IPS-15b (cell line): ENCODE results near the gene CXXC4.

Experiments
- H3K27me3 ChIP-seq: one replicate; pipeline ENCODE4 v1.6.1; 2013; ENCODE audit warnings: low read length; ENCODE audit not compliant: control insufficient read depth, insufficient read depth
- H3K36me3 ChIP-seq: one replicate; pipeline ENCODE4 v1.6.1; 2013; ENCODE audit warnings: low read length; ENCODE audit not compliant: control insufficient read depth, insufficient read depth
- H3K4me1 ChIP-seq: one replicate; pipeline ENCODE4 v1.6.1; 2013; ENCODE audit warnings: mild to moderate bottlenecking, low read length; ENCODE audit not compliant: control insufficient read depth, insufficient read depth
- H3K4me3 ChIP-seq: one replicate; pipeline ENCODE4 v1.5.1; 2013; ENCODE audit warnings: low read depth, low read length
- H3K9ac ChIP-seq: one replicate; pipeline ENCODE4 v1.6.1; 2013; ENCODE audit warnings: low read depth, mild to moderate bottlenecking, low read length
- H3K9me3 ChIP-seq: one replicate; pipeline ENCODE4 v1.6.1; 2013; ENCODE audit warnings: mild to moderate bottlenecking, low read length; ENCODE audit not compliant: control insufficient read depth, insufficient read depth

Gene CXXC4

GRCh38 chr4:104502471-104502870, 7.8 kb upstream of the CXXC4 start:
- no peaks in the 10 kb centered on the region for H3K9me3 ChIP-seq
- no peaks in the 10 kb centered on the region for H3K4me1 ChIP-seq
- H3K36me3 ChIP-seq, result no peaks in the 10 kb centered on the region
- no peak overlapping the region for H3K4me3 ChIP-seq
- H3K27me3 ChIP-seq, result no peaks in the 10 kb centered on the region
- H3K9ac ChIP-seq, result no peak overlapping the region

- H3K9me3 ChIP-seq, result no peaks in the 10 kb centered on the region
- no peaks in the 10 kb centered on the region for H3K4me1 ChIP-seq
- H3K9ac ChIP-seq, result no peak overlapping the region
- H3K4me3 ChIP-seq, result no peak overlapping the region
- no peaks in the 10 kb centered on the region for H3K36me3 ChIP-seq
- peaks cover 2% of the 10 kb centered on the region for H3K27me3 ChIP-seq
Measured at GRCh38 chr4:104501290-104501689, 6.6 kb upstream of the CXXC4 start.

- H3K36me3 ChIP-seq, result no peaks in the 10 kb centered on the region
- no peak overlapping the region for H3K9ac ChIP-seq
- H3K27me3 ChIP-seq, result peaks cover 2% of the 10 kb centered on the region
- H3K9me3 ChIP-seq, result no peaks in the 10 kb centered on the region
- no peak overlapping the region for H3K4me3 ChIP-seq
- no peaks in the 10 kb centered on the region for H3K4me1 ChIP-seq
Measured at GRCh38 chr4:104500442-104500841, 5.7 kb upstream of the CXXC4 start.

- peak overlapping the region; percentile 71 for H3K4me3 ChIP-seq
- H3K9ac ChIP-seq, result no peak overlapping the region
- H3K9me3 ChIP-seq, result no peaks in the 10 kb centered on the region
- no peaks in the 10 kb centered on the region for H3K36me3 ChIP-seq
- H3K27me3 ChIP-seq, result peaks cover 17% of the 10 kb centered on the region
- H3K4me1 ChIP-seq, result peaks cover 19% of the 10 kb centered on the region
Measured at GRCh38 chr4:104494185-104494584, 509 bp downstream of the CXXC4 start.

GRCh38 chr4:104493081-104493831, 1.4 kb downstream of the CXXC4 start:
- peaks cover 19% of the 10 kb centered on the region for H3K4me1 ChIP-seq
- peak overlapping the region; percentile 31 for H3K4me3 ChIP-seq
- H3K9me3 ChIP-seq, result no peaks in the 10 kb centered on the region
- peaks cover 21% of the 10 kb centered on the region for H3K27me3 ChIP-seq
- no peak overlapping the region for H3K9ac ChIP-seq
- H3K36me3 ChIP-seq, result no peaks in the 10 kb centered on the region

DNA sequence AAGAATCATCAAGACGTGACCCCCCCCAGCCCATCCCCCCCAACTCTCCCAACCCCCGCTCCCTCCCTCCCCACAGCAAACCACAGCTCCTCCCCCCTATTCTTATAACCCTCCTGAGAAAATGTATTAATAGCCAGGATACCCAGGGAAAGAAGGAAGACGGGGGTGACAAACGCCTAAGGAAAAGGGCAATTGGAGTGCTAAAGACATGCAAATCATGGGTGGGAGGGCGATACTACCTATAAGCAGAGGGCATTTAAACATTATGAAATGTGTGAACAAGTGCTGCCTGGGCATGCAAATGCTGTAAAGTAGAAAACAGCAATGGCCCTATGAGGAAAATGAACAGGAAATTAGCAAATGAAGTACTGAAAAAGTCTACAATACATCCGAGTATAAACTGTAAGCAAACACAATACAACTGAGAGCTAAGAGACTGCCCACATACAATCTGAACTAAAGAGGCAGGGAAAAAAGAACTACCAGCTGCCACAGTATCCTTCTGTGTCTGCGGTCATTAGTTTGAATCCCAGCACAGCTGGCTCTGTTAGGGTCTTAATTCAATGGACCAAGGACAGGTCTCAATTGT, 2.4 kb downstream of the CXXC4 start:
- H3K4me3 ChIP-seq, result peak overlapping the region; percentile 60
- H3K9ac ChIP-seq, result no peak overlapping the region
- no peaks in the 10 kb centered on the region for H3K9me3 ChIP-seq
- no peaks in the 10 kb centered on the region for H3K36me3 ChIP-seq
- H3K27me3 ChIP-seq, result peaks cover 24% of the 10 kb centered on the region
- peaks cover 19% of the 10 kb centered on the region for H3K4me1 ChIP-seq

GRCh38 chr4:104491481-104492182, 3.1 kb downstream of the CXXC4 start:
- Histone ChIP-seq H3K36me3 (no peaks in the 10 kb centered on the region), H3K9ac (no peak overlapping the region), H3K9me3 (no peaks in the 10 kb centered on the region), H3K4me3 (peak overlapping the region; percentile 60), H3K4me1 (peaks cover 26% of the 10 kb centered on the region), H3K27me3 (peaks cover 22% of the 10 kb centered on the region)

- no peaks in the 10 kb centered on the region for H3K36me3 ChIP-seq
- no peaks in the 10 kb centered on the region for H3K9me3 ChIP-seq
- no peak overlapping the region for H3K9ac ChIP-seq
- peak overlapping the region; percentile 90 for H3K4me3 ChIP-seq
- H3K27me3 ChIP-seq, result peaks cover 22% of the 10 kb centered on the region
- H3K4me1 ChIP-seq, result peaks cover 26% of the 10 kb centered on the region
Measured at GRCh38 chr4:104490770-104491480, 3.8 kb downstream of the CXXC4 start.

- no peaks in the 10 kb centered on the region for H3K9me3 ChIP-seq
- H3K4me3 ChIP-seq, result peak overlapping the region; percentile 90
- H3K27me3 ChIP-seq, result peaks cover 22% of the 10 kb centered on the region
- peaks cover 26% of the 10 kb centered on the region for H3K4me1 ChIP-seq
- H3K9ac ChIP-seq, result no peak overlapping the region
- H3K36me3 ChIP-seq, result no peaks in the 10 kb centered on the region
Measured at GRCh38 chr4:104490096-104490769, 4.5 kb downstream of the CXXC4 start.

DNA sequence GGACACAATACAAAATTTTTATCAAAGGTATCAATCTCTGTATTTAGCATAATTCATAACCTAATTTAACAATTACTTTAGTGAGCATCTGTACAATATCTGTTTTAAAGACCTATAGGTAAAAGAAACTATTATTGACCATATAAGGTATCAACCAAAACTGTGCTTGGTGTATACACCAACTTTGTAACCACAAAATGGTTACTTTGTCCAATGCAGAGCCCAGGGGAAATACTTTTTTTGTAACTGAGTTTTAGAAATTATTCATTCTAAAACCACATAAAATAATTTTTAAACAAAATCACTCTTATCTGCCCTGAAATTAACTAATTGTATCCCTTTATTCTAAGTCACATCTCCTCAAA, 5.0 kb downstream of the CXXC4 start:
- H3K36me3 ChIP-seq, result no peaks in the 10 kb centered on the region
- no peak overlapping the region for H3K9ac ChIP-seq
- peaks cover 22% of the 10 kb centered on the region for H3K27me3 ChIP-seq
- H3K4me1 ChIP-seq, result peaks cover 26% of the 10 kb centered on the region
- no peaks in the 10 kb centered on the region for H3K9me3 ChIP-seq
- H3K4me3 ChIP-seq, result no peak overlapping the region

GRCh38 chr4:104488151-104488550, 6.5 kb downstream of the CXXC4 start:
- Histone ChIP-seq H3K4me1 (peaks cover 17% of the 10 kb centered on the region), H3K4me3 (no peak overlapping the region), H3K9ac (no peak overlapping the region), H3K36me3 (no peaks in the 10 kb centered on the region), H3K27me3 (peaks cover 16% of the 10 kb centered on the region), H3K9me3 (no peaks in the 10 kb centered on the region)
